ENCODE results near the gene UBE2E2. TPM values are rescaled to one million over a fixed set of nuclear protein-coding genes. Genes with fewer than 3 reads are reported as not detected.

Gene UBE2E2
- total RNA-seq, 1 experiment from 2014 or later, result 38.6 TPM

GRCh38 chr3:23252122-23252521 lies 49.0 kb downstream of the UBE2E2 start:
- Histone ChIP-seq H3K27me3 (ENCODE audit: insufficient read depth, low read length) (no peaks in the 10 kb centered on the region), H3K4me1 (ENCODE audit: insufficient read depth, low read length) (no peaks in the 10 kb centered on the region), H3K23ac (ENCODE audit: insufficient read length, low read depth, low read length) (no peak overlapping the region), H2BK12ac (ENCODE audit: insufficient read length, low read depth, low read length) (no peak overlapping the region), H3K79me1 (ENCODE audit: insufficient read depth, low read depth, low read length, poor library complexity, severe bottlenecking) (no peaks in the 10 kb centered on the region), H3K79me2 (ENCODE audit: insufficient read depth, low read length) (no peaks in the 10 kb centered on the region; the same call in 1 of the 2 replicates), H3K9me3 (ENCODE audit: control insufficient read depth, low read depth, low read length) (no peaks in the 10 kb centered on the region), H3K9ac (ENCODE audit: extremely low read depth, insufficient read length, low read length) (no peak overlapping the region), H3K18ac (ENCODE audit: insufficient read length, low read depth, low read length) (no peak overlapping the region), H2BK120ac (ENCODE audit: low read depth, low read length, poor library complexity, severe bottlenecking) (no peak overlapping the region), H4K8ac (replicated peaks; ENCODE audit: insufficient read length, low read depth, low read length) (no peak overlapping the region), H4K91ac (ENCODE audit: insufficient read length, low read depth, low read length) (no peak overlapping the region), H3K14ac (ENCODE audit: insufficient read depth, low read length) (no peak overlapping the region), H4K5ac (ENCODE audit: insufficient read length, low read depth, low read length) (no peak overlapping the region), H2AFZ (ENCODE audit: low read length) (no peak overlapping the region), H3T11ph (ENCODE audit: low read length) (no peak overlapping the region), H3K23me2 (ENCODE audit: insufficient read length, low read depth, low read length, poor library complexity, severe bottlenecking) (no peaks in the 10 kb centered on the region), H3K27ac (ENCODE audit: insufficient read length, low read depth, low read length) (no peak overlapping the region), H4K20me1 (ENCODE audit: control insufficient read depth, insufficient read depth, insufficient read length) (no peaks in the 10 kb centered on the region), H3K56ac (ENCODE audit: insufficient read length, low read depth, low read length) (no peak overlapping the region), H2BK15ac (ENCODE audit: low read depth, low read length) (no peak overlapping the region), H2AK5ac (ENCODE audit: insufficient read length, low read length) (no peak overlapping the region), H3K4ac (ENCODE audit: low read depth, low read length) (no peak overlapping the region), H3K4me2 (ENCODE audit: insufficient read depth, insufficient read length, low read length) (no peak overlapping the region), H2BK5ac (ENCODE audit: insufficient read length, low read length) (no peak overlapping the region), H2BK20ac (ENCODE audit: low read depth, low read length, poor library complexity, severe bottlenecking) (no peak overlapping the region)
- Mint-ChIP-seq H3K36me3 (ENCODE audit: insufficient read depth in 1 of 3, low read depth in 3 of 3) (no peaks in the 10 kb centered on the region), H3K27ac (no peak overlapping the region), H3K4me3 (no peak overlapping the region), H3K9me3 (no peaks in the 10 kb centered on the region), H3K4me1 (peaks cover 9 to 12% of the 10 kb centered on the region in 2 experiments), H3K27me3 (ENCODE audit: low read depth) (no peaks in the 10 kb centered on the region)
- no peak for DNase-seq
- no CpG with 5 or more reads among the region's 1 CpG for WGBS (ENCODE audit: extremely low coverage, insufficient read length, low lambda C conversion rate)
- TF ChIP-seq CTCF (conservative IDR thresholded peaks at IDR 0.05), result no peak

Data from H9 (cell line).